Aortic smooth muscle cell (primary cell): ENCODE results near the gene VWA3B. TPM values are rescaled to one million over a fixed set of nuclear protein-coding genes. Genes with fewer than 3 reads are reported as not detected.

Experiments used
- total RNA-seq: library from RNA; depleted of rRNA; stranded (reverse); fragments of >200 nt; gene quantifications from 2 replicates; pipeline ENCODE4 v1.2.3, GENCODE V29; 2014

The VWA3B gene
- not detected in 2 replicates for total RNA-seq

GRCh38 chr2:98086491-98087446, at the start of gene VWA3B:
TSS of gene VWA3B (plus strand) at chr2:98087167. CDS start at chr2:98093093, 5,926 bp downstream.

GRCh38 chr2:98346311-98347236, 259.6 kb downstream of the VWA3B start, which contains the start of gene CNGA3:
TSS of gene CNGA3 (plus strand) at chr2:98346456. CDS start at chr2:98369976, 23,520 bp downstream.

Other genes with a start within 250 kb of the VWA3B start
- 27.1 and 32.4 TPM in 2 replicates for gene TMEM131, start 91.2 kb upstream of the VWA3B start, total RNA-seq